CD4-positive, alpha-beta T cell treated with Interleukin-15 for 1 hour (primary cell): ENCODE data around the gene POLDIP3.

Experiments
- DNase-seq: peaks from one replicate; pipeline ENCODE4 v3.0.0-alpha.2; 2020

Gene POLDIP3

DNA sequence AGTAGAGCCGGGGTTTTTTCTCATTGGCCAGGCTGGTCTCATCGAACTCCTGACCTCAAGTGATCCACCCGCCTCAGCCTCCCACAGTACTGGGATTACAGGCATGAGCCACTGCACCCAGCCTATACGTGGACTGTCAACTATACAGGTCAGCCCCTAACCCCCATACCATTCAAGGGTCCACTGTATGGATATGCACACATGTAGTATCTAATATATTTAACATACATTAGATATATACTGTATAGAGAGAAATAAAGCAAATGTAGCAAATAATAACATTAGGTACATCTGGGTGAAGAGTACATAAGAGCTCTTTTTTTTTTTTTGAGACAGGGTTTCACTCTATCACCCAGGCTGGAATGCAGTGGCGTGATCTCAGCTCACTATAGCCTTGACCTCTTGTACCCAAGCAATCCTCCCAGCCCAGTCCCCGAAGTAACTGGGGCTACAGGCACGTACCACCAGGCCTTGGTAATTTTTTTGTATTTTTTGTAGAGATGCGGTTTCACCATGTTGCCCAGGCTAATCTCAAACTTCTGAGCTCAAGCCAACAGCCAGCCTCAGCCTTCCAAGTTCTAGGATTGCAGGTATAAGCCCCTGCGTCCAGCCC is 27.2 kb upstream of the POLDIP3 start:
- no peak for DNase-seq

DNA sequence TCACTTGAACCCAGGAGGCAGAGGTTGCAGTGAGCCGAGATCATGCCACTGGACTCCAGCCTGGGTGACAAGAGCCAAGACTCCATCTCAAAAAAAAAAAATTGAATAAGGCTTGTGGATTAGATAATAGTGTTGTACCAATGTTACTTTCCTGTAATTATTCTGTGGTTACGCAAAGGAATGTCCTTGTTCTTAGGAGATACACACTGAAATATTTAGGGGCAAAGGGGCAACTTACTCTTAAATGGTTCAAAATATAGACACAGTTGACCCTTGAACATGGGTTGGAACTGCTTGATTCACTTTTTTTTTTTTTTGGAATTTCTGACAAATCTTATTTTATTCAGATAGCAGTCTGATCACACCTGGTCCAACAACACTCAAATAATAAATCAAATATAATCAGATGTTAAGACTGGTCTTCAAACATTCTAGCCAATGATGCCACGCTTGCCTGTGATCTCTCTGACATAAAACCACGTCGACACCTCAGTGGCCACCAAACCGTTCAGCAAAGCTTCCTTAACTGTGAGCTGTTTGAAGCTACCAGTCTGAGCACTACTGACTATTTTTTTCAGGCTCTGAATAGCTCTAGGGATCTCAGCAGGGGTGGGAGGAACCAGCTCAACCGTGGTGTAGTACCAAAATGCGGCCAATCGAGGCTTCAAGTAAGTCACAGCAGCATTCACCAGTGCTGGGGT is 25.0 kb upstream of the POLDIP3 start:
- DNase-seq = no peak

DNA sequence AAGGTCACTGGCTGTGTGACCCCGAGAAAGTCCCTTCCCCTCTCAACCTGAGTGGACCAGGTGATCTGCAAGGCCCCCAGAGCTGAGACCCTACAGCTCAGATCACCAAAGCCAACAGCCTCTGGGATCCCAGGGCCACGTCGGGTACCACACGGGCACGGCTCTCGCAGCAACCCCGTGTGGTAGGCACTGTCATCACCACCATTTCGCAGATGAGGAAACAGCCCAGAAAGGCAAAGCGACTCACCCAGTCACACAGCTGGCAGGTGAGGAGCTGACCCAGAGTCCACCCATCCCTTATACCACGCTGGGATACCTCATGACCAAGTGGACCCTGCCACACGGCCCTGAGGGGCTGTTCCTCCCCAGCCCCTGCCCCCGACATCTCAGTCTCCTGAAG is 22.9 kb upstream of the POLDIP3 start:
- DNase-seq = no peak

DNA sequence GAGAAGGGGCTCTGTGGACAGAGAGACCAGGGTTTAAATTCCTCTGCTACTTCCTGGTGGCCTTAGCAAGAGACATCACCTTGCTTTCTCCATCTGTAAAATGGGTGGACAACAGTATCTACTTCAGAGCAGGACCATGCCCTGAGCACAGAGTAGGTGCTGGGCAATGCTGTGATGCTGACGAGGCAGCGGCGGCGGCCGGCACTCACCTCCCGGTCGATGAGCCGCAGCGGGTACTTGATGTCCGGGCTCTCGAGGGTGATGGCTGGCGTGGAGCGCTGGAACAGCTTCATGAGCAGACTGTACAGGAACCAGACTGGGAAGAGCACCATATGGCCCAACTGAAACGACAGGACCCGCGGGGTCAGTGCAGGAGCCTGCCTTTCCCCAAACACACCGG is 21.8 kb upstream of the POLDIP3 start:
- no peak for DNase-seq

DNA sequence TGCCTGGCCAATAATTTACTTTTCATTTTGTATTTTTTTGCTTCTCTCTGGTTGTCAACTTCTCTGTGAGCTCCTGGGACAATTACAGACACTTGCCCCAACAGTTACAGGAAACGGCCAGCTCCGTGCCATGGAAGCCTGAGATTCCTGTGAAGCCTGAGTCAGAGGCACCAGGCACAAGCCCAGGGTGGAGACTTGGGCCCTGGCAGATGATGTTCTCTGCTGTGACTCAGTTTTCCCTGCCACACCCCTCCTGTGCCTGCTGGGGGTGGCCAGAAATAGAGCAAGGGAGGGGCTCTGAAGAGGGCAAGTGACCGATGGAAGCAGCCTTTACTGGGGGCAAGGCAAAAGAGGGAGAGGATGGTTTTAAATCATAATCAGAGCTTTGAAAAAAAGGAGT is 20.8 kb upstream of the POLDIP3 start:
- no peak for DNase-seq

DNA sequence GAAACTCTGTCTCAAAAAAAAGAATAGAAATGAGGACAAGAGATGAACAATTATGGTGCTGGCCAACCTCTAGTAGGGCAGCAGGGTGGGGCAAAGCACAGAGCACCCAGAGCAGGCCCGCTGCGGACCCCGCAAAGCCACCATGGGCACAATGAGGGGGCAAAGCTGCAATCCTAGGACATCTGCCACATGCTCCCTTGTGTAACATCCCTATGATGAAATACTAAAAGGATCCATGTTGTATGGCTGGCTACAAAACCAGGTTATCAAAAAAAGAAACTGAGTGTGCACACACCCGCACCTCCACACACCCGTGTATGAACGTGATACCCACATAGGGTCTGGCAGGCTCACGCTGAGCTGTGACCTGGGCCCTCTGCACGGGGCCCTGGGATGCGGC is 18.3 kb upstream of the POLDIP3 start:
- no peak for DNase-seq

DNA sequence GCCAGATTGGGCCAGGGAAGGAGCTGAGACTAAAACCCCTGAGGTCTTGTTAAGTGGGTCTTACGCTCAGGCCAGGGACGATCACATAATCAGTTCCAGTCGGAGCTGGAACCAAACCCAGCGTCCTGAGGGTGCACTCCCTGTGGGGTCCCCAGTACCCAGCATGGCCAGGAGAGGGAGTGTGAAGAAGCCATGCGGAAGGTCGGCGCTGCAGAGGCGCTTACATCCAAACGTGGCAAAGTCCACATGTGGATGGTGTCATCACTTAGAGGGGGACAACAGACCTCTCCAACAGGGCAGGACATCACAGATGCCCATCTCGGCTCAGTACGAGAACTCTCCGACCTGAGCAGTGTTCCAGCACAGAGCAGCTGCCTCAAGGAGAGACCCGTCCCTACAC is 17.4 kb upstream of the POLDIP3 start:
- no peak for DNase-seq

DNA sequence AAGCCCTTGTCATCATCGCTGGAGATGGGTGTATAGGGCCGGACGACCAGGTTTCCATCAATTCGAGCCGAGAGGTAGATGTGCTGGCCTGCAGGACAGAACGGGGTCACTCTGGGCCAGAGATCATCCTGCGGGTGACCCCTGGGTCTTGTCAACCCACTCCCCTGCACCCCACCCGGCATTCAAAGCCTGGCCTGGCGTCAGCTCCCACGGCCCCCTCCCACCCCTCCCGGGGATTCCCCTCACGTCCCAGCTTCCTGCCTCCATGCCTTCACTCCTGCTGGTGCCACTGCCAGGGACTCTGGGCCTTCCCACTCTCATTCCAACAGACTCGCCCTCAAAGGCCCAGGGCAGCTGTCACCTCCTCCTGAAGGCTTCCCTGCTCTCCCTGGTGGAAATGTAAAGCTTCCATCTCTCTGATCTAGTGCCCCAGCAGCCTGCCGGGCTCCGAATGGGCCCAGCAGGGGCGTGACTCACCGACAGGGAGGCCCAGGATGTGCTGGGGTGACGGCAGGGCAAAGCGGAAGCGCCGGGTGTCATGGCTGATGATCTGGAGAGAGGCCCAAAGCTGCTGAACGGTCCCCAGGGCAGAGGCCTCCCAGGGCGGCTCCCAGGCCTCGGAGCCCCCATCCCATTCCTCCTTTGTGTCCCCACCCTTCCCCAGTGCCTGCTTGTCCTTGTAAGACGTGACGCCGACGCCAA is 16.4 kb upstream of the POLDIP3 start:
- DNase-seq = no peak

DNA sequence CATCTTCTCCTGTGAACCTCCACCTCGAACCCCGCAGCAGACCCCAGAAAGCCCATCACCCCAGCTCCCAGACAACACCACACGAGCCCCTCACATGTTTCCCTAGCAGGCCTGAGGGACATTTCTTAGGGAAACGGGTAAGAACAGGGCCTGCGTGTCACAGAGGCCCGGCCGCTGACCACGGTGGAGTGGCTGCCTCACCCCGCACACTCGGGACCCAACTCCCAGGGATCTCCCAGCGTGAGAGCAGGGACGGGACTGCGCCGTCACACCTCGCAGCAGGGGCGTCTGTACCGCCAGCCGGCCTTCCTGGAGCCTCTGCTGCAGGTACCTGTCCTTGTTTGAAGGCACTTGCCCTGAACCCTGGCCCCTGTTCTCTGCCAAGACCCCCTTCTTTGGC is 15.5 kb upstream of the POLDIP3 start:
- DNase-seq = no peak

DNA sequence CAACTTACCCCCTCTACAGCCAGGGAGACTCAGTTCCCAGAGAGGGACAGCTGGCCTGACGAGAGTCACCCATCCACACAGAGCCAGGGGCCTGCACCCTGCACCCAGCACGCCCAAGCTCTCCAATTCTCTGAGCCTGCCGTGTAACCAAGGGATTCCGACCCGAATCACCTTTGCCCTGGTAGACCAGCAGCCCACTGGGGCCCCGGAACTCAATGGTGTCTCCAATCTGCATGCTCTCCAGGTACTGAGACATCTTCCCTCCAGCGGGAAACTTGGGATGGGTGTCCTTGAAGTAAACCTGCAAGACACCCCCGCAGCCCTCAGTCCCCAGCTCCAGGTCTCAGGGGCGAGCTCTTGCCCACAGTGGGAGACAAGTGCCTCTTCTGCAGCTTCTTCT is 13.3 kb upstream of the POLDIP3 start:
- DNase-seq = no peak

DNA sequence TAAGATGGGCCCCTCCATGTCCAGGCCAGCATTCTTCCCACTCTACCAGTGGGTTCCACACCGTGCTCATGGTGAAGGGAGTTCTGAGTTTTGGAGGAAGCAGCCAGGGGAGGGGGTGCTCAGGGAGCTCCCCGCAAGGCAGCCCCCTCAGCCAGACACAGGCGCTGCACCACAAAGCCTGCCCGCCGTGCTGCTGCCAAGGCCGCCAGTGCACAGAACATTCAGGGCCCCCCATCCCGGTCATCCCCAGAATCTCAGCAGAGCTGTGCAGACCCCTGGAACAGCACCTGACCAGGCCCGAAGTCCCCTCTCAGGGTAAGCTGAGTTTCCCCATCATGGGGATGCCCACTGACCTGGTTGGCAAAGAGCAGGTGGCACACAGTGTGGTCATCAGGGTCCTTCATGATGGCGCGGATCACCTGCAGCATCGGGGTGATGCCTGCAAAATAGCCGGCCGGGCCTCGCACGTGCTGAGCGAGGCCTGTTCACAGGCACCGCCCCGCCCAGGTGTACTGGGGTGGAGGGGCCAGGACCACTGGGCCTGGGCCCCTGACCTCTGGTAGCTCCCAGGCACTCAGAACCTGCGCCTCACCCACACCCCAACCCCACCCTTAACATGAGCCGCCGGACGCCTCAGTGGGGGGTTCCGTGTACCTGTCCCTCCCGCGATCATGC is 12.4 kb upstream of the POLDIP3 start:
- no peak for DNase-seq

DNA sequence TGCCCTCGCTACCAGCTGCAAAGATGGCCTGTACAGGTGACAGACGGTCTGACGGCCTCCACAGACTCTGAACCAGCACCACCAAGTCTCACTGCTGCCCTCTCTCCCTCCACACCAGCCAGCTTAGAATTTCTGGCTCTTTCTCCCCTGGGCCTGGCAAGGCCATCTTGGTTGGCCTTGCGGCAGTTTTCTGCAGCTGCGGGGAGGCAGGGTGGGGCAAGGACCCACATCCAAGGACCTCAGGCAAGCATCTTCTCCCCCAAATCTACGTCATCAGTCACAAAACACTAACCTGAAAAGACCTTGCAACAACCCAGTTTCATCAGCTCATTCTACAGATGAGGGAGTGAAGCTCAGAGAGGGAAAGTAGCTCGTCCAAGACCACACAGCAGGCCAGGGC is 11.7 kb upstream of the POLDIP3 start:
- DNase-seq = no peak

DNA sequence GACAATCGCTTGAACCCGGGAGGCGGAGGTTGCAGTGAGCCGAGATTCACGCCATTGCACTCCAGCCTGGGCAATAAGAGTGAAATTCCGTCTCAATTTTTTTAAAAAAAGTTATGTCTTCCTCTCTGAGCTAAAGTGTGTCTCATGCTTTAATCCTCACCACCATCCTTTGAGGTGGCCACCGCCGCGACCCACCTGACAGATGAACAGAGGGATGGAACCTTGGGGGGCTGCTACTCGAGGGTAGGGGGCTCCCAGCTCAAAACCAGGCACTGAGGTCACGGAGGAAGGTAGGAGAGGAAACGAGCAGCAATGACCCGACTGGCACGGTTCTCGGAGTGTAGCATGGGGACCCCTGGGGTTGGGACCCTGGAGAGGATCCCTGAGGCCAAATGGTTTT is 10.7 kb upstream of the POLDIP3 start:
- no peak for DNase-seq

DNA sequence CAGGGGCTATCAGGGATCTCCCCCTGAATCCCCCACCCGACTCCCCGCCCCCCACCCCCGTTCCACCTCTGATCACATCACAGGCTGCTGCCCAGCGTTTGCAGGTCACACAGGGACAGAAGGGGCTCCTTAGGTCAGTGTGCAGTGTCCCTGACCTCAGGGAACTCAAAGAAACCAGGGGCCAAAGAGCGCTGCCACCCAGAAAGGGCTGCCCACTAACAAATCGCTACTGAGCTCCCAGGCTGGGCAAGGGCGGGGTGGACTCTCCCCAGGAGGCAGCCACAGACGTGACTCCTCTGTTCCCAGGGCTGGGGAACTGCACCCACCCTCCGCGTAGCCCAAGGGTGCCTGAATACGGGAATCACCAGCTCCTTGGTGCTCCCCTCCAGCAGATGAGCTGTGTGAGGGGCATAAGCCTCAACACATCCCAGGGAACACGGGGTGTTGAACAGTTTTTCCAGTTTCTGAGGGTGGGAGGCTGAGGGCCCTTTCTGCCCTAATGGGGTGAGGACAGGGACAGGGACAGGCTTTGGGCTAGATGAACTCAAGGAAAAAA is 9.9 kb upstream of the POLDIP3 start:
- no peak for DNase-seq

DNA sequence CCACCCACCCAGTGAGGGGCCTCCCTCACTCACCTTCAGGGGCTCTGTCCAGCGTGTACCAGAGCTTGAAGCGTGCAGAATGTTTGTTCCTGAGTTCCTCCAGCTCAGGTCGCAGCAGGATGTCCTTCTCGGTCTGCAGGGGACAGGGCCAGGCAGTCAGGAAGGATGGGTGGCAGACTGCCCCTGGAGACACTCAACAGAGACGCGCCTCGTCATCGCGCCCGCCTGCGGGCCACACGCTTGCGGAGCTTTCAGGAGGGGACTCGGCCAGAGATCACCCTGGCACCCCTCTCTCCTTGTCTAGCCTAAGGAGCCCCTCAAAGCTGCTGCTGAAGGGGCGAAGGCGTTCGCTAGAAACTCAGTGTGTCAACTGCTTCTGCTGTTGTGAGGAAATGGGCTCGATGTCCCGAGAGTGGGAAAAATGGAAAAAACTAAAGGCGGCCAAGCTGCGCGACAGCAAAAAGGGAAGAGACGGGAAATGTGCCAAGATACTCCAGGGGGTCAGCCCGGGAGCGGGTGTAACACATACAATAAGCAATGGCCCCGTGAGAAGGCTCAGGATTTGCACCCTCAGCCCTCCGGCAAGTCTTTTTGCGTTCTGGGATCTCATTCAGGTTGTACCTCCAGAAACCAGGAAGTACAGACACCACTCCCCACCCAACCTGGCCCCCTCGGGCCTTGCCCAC is 9.2 kb upstream of the POLDIP3 start:
- DNase-seq = no peak

DNA sequence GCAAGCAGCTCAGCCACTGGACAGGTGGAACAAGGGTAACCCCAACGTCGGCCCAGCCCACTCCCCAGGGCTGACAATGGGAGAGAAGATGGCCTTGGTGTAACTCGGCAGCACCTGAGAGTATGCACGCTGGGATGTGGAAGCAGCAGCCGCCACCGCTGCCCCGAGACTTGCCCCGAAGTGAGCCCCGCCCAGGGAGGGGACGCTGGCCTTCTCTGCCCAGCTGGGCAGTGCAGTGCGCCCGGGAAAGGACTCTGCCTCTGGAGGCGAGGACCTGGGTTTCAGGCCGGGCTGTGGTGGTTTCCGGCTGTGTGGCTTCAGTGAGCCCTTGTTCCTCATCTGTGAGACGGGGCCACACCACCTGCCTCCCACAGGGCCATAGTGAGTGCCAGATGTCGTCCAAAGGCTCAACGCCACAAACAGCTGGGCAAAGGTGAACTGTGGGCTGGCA is 8.6 kb upstream of the POLDIP3 start:
- peak; percentile 51 for DNase-seq

DNA sequence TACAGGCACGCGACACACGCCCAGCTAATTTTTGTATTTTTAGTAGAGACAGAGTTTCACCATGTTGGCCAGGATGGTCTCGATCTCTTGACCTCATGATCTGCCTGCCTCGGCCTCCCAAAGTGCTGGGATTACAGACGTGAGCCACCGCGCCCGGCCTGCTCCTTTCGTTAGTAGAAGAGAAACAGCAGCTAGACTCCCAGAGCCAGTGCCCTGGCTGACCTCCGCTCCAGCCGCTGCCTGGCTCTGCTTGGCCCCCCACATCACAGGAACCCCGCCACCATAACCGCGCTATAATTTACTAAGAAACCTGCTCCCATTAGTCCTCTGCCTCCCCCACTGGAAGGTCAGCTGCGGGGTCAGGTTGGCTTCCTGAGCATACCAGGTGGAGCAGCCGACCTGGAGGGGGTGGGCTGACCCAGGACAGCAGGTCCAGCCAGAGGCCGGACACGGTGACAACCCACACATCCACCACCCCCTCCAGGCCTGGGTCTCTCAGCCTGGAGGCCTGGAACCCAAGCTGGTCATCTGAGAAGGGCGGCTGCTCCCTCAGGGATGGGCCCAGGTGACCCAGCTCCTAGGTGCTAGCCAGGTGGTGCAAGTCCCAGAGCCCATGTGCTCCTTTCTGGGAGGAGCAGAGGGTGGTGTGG is 7.5 kb upstream of the POLDIP3 start:
- no peak for DNase-seq

DNA sequence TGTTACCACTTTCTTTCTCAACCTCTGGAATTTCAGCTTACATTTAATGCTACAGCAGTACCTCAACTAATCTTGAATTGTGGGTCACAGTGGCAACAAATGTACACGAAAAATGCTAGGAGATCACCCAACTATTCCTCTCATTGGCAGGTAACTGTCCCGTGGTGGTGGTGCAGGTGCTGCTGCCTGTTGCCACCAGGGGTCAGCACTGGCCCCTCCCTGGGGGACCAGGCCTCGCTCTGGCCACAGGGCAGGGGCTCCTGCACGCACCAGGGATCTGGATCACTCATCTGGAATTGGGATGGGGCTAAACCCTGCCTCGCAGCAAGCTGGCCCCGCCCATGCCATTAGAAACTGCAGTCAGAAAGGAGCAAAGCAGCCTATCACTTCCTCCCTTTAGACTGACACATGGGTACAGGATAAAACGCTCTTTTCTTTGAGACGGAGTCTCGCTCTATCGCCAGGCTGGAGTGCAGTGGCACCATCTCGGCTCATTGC is 6.9 kb upstream of the POLDIP3 start:
- peak; percentile 55 for DNase-seq

DNA sequence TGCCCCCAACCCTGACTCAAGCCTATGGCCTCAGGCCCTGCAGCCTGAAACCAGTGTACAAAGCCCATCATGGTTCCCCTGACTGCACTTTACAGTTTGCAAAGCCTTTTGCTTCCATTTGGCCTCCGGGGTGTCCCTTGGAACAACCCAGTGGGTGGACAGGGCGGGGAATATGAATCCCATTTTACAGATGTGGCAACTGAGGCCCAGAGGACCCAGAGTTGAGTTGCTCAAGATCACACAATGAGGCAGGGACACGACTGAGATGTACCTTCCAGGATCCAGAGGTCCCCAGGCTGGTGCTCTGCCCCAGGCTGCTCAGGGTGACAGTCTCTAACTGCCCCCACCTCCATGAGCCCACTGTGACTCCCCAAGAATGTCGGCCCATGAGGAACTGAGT is 5.4 kb upstream of the POLDIP3 start:
- DNase-seq = no peak

DNA sequence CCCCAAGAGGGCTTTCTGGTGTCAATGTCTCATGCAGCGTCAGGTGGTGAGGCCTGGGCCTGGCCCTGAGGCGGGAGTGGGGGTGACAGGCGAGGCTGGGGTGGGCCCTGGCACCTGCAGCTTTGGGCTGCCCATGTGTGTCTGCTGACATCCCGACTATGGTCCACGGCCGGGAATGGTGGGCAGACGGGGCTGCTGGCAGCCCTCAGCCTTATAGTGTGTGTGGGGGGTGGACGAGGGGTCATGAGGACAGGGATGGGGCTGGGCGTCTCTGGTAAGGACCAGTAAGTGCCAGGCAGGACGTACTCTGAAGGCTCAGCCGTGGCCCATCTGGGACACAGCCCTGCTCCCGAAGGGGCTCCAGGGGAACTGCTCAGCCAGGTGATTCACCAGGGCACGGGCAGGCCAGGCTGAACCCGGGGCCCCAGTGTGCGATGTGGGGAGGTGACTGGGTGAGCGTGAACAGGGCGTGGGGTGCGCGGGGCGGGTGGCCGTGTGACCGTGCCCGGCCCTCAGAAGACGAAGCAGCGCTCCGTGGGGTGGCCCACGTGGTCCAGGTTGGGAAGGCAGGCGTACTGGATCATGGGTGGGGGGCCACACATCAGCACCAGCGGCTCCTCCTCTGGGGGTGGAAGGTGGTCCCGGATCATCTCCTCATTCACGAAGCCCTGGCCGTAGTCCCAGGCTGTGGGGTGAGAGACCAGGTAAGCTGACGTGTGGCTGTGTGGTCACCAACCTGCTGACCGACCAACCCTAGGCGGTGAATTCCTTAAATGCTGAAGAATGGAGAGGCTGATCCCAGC is 4.8 kb upstream of the POLDIP3 start:
- no peak for DNase-seq
